OCI-LY1 (cell line): ENCODE results near the gene FAM107B.

Source experiments
- H2AFZ ChIP-seq: fragments of 200-600 bp; sonication (generic), shearing (Covaris generic); 2 replicates; pipeline ENCODE4 v1.6.0; 2014; ENCODE audit warnings: antibody characterized with exemption, mild to moderate bottlenecking, low read length
- H3F3A ChIP-seq: fragments of 200-600 bp; sonication (generic), shearing (Covaris generic); 2 replicates; pipeline ENCODE4 v1.6.0; 2014; ENCODE audit warnings: mild to moderate bottlenecking, antibody characterized with exemption, low read length, moderate library complexity; ENCODE audit not compliant: insufficient read depth
- H3K27ac ChIP-seq: fragments of 200-600 bp; sonication (generic); 2 replicates; pipeline ENCODE4 v1.5.1; 2014; ENCODE audit warnings: low read length, mixed run types, mild to moderate bottlenecking, low read depth; ENCODE audit not compliant: poor library complexity, severe bottlenecking
- H3K27me3 ChIP-seq: fragments of 200-600 bp; sonication (generic); 2 replicates; pipeline ENCODE4 v1.6.0; 2014; ENCODE audit warnings: antibody characterized with exemption, mild to moderate bottlenecking, low read length, moderate library complexity; ENCODE audit not compliant: insufficient read depth
- H3K36me3 ChIP-seq: fragments of 200-600 bp; sonication (generic); 2 replicates; pipeline ENCODE4 v1.6.1; 2014; ENCODE audit warnings: mild to moderate bottlenecking, antibody characterized with exemption, low read length, moderate library complexity, mixed read lengths; ENCODE audit not compliant: insufficient read depth
- H3K4me1 ChIP-seq: fragments of 200-600 bp; sonication (generic); 2 replicates; pipeline ENCODE4 v1.5.1; 2014; ENCODE audit warnings: mild to moderate bottlenecking, low read length, moderate library complexity; ENCODE audit not compliant: insufficient read depth, severe bottlenecking
- H3K4me2 ChIP-seq: fragments of 200-600 bp; sonication (generic), shearing (Covaris generic); 2 replicates; pipeline ENCODE4 v1.6.1; 2014; ENCODE audit warnings: low read length
- H3K4me3 ChIP-seq: fragments of 200-600 bp; sonication (generic); 2 replicates; pipeline ENCODE4 v1.5.1; 2014; ENCODE audit warnings: low read length, low read depth, mild to moderate bottlenecking, mixed read lengths; ENCODE audit not compliant: poor library complexity, severe bottlenecking
- H3K79me2 ChIP-seq: fragments of 200-600 bp; shearing (Covaris generic); 2 replicates; pipeline ENCODE4 v1.6.1; 2016; ENCODE audit warnings: mixed run types, low read length, mixed read lengths; ENCODE audit not compliant: insufficient read depth
- H3K9ac ChIP-seq: fragments of 200-600 bp; sonication (generic), shearing (Covaris generic); 2 replicates; pipeline ENCODE4 v1.6.1; 2014; ENCODE audit warnings: mild to moderate bottlenecking, low read length, mixed read lengths
- H3K9me2 ChIP-seq: fragments of 200-600 bp; sonication (generic), shearing (Covaris generic); 2 replicates; pipeline ENCODE4 v1.6.1; 2014; ENCODE audit warnings: low read depth, mild to moderate bottlenecking, low read length, mixed read lengths
- H3K9me3 ChIP-seq: fragments of 200-600 bp; shearing (Covaris generic); 2 replicates; pipeline ENCODE4 v1.6.1; 2014; ENCODE audit warnings: low read length, mixed read lengths
- H4K20me1 ChIP-seq: fragments of 200-600 bp; sonication (generic), shearing (Covaris generic); 2 replicates; pipeline ENCODE4 v1.6.0; 2016; ENCODE audit warnings: mild to moderate bottlenecking, low read length; ENCODE audit not compliant: insufficient read depth
- EZH2 ChIP-seq: fragments of 200-600 bp; sonication (generic), shearing (Covaris generic); IDR thresholded peaks from 2 replicates; pipeline ENCODE4 v1.8.0; 2017; ENCODE audit warnings: borderline replicate concordance, mixed run types, mild to moderate bottlenecking, antibody characterized with exemption, low read length, moderate library complexity, mixed read lengths
- TF ChIP-seq, protein P1 (sequence below): fragments of 200-600 bp; sonication (generic), shearing (Covaris generic); IDR thresholded peaks from 2 replicates; pipeline ENCODE4 v1.5.1; 2017; ENCODE audit warnings: mild to moderate bottlenecking, antibody characterized with exemption, low read length, moderate library complexity, mixed read lengths

FAM107B gene

DNA sequence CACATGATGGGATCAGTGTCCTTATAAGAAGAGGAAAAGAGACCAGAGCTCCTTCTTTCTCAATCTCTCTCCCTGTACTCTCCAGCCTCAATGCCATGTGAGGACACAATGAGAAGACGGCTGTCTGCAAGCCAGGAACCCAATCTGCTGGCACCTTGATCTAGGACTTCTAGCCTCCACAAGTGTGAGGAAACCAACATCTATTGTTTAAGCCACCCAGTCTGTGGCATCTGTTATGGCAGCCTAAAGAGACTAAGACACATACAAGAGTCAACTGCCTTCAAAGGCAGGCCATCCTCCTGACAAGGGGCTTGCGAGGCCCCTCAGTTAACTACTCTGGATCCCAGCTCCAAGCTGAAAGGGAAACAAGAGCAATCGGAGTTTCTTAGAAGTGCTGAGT is 225.7 kb downstream of the FAM107B start:
- peaks cover 93% of the 10 kb centered on the region for H3K79me2 ChIP-seq
- H3K27ac ChIP-seq: peak overlapping the region; percentile 32
- no peaks in the 10 kb centered on the region for H3K27me3 ChIP-seq
- no peaks in the 10 kb centered on the region for H4K20me1 ChIP-seq
- H3K9ac ChIP-seq: no peak overlapping the region
- H3K9me3 ChIP-seq: no peaks in the 10 kb centered on the region
- no peak overlapping the region for H3K4me2 ChIP-seq
- peaks cover 55% of the 10 kb centered on the region; the same call in 1 of the 2 replicates for H3K36me3 ChIP-seq
- TF ChIP-seq, protein P1, sequence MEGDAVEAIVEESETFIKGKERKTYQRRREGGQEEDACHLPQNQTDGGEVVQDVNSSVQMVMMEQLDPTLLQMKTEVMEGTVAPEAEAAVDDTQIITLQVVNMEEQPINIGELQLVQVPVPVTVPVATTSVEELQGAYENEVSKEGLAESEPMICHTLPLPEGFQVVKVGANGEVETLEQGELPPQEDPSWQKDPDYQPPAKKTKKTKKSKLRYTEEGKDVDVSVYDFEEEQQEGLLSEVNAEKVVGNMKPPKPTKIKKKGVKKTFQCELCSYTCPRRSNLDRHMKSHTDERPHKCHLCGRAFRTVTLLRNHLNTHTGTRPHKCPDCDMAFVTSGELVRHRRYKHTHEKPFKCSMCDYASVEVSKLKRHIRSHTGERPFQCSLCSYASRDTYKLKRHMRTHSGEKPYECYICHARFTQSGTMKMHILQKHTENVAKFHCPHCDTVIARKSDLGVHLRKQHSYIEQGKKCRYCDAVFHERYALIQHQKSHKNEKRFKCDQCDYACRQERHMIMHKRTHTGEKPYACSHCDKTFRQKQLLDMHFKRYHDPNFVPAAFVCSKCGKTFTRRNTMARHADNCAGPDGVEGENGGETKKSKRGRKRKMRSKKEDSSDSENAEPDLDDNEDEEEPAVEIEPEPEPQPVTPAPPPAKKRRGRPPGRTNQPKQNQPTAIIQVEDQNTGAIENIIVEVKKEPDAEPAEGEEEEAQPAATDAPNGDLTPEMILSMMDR: no peak
- TF ChIP-seq EZH2: no peak
- no peaks in the 10 kb centered on the region for H3F3A ChIP-seq
- no peaks in the 10 kb centered on the region for H3K9me2 ChIP-seq
- H2AFZ ChIP-seq: no peak overlapping the region
- H3K4me1 ChIP-seq: peaks cover 87% of the 10 kb centered on the region
- no peak overlapping the region for H3K4me3 ChIP-seq

- H4K20me1 ChIP-seq: no peaks in the 10 kb centered on the region
- no peaks in the 10 kb centered on the region for H3K9me3 ChIP-seq
- H3K9me2 ChIP-seq: no peaks in the 10 kb centered on the region
- H3K4me3 ChIP-seq: no peak overlapping the region
- H3K79me2 ChIP-seq: peaks cover 92% of the 10 kb centered on the region
- H2AFZ ChIP-seq: no peak overlapping the region
- H3K9ac ChIP-seq: no peak overlapping the region
- H3K27ac ChIP-seq: peak overlapping the region; percentile 44
- peaks cover 87% of the 10 kb centered on the region for H3K4me1 ChIP-seq
- H3K36me3 ChIP-seq: peaks cover 50% of the 10 kb centered on the region; the same call in 1 of the 2 replicates
- H3K4me2 ChIP-seq: no peak overlapping the region; the same call in 1 of the 2 replicates
- no peaks in the 10 kb centered on the region for H3K27me3 ChIP-seq
- TF ChIP-seq EZH2: no peak
- TF ChIP-seq, protein P1: no peak
- H3F3A ChIP-seq: no peaks in the 10 kb centered on the region
Observed at GRCh38 chr10:14548474-14548873, 226.2 kb downstream of the FAM107B start.

DNA sequence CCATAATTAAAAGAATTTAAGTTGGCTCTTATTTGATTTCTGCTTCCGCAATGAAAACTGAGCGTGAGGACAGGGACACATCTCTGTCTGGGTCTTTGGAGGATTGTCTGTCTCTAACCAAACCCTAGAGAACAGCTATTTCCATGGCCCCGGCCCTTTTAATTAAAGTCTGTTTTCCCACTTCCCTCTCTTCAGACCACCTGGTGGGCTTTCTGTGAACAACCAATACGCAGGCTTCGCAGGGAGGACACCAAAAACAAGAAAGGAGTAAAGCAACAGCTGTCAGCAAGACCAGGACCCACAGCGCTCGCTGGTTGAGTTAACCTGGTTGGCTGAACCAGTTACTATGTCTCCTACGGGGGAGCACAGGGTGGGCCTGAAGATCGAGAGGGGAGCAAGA is 226.9 kb downstream of the FAM107B start:
- Histone ChIP-seq H3K79me2 (peaks cover 92% of the 10 kb centered on the region), H3K4me3 (no peak overlapping the region), H3K4me2 (no peak overlapping the region; the same call in 1 of the 2 replicates), H3K9ac (no peak overlapping the region), H4K20me1 (no peaks in the 10 kb centered on the region), H3K9me2 (no peaks in the 10 kb centered on the region), H3F3A (no peaks in the 10 kb centered on the region), H3K9me3 (no peaks in the 10 kb centered on the region), H3K27me3 (no peaks in the 10 kb centered on the region), H3K4me1 (peaks cover 87% of the 10 kb centered on the region), H2AFZ (no peak overlapping the region), H3K36me3 (peaks cover 49% of the 10 kb centered on the region; the same call in 1 of the 2 replicates), H3K27ac (peak overlapping the region; percentile 44)
- TF ChIP-seq, protein P1: peak; percentile 34; the same call in 1 of the 2 replicates
- TF ChIP-seq EZH2: no peak
